Esophagus squamous epithelium (tissue), 5 donors: ENCODE measurements around the gene ANKRD23. TPM values are rescaled to one million over a fixed set of nuclear protein-coding genes. Genes with fewer than 3 reads are reported as not detected.
"Not testable (repeated sequence)": the region's sequence is repeated elsewhere in the genome, so short reads cannot be mapped to it uniquely, and the experiment has no call there.

Experiments
- DNase-seq: peaks from one replicate; lab custom pipeline; 2025; lab: John Stamatoyannopoulos, UW
- H3K27ac ChIP-seq, 4 donors: fragments of 200-600 bp; sonication (generic); one replicate each; pipeline ENCODE4 v1.5.1; 2016 to 2019; ENCODE audit warnings: mild to moderate bottlenecking in 1 of 4
- H3K27me3 ChIP-seq, 4 donors: fragments of 200-600 bp; sonication (generic); 1 replicate in 3 of 4; 2 replicates in 1 of 4; pipeline versions ENCODE4 v1.5.1 to v1.6.0; 2017 to 2021; ENCODE audit warnings: antibody characterized with exemption in 1 of 4
- H3K36me3 ChIP-seq, 3 donors: fragments of 200-600 bp; sonication (generic); one replicate each; pipeline ENCODE4 v1.5.1; 2016 to 2019
- H3K4me1 ChIP-seq, 3 donors: fragments of 200-600 bp; sonication (generic); one replicate each; pipeline ENCODE4 v1.5.1; 2017 to 2019
- H3K4me3 ChIP-seq, 4 donors: fragments of 200-600 bp; sonication (generic); 1 replicate in 3 of 4; 2 replicates in 1 of 4; pipeline ENCODE4 v1.5.1; 2016 to 2019; ENCODE audit warnings: mild to moderate bottlenecking in 2 of 4, moderate library complexity in 1 of 4
- H3K9me3 ChIP-seq, 3 donors: fragments of 200-600 bp; sonication (generic); one replicate each; pipeline ENCODE4 v1.5.1; 2016 to 2019
- CTCF ChIP-seq, 6 experiments: fragments of 450-650 bp in 4 of 6; fragments of 200-600 bp in 2 of 6; sonication (generic) in 2 of 6; IDR thresholded peaks; one replicate each; pipeline ENCODE4 v1.5.1; 2016 to 2019; ENCODE audit warnings: antibody characterized with exemption in 6 of 6, mild to moderate bottlenecking in 4 of 6, moderate library complexity in 4 of 6
- POLR2A ChIP-seq, 4 donors: fragments of 450-650 bp; IDR thresholded peaks; one replicate each; pipeline ENCODE4 v1.6.1; 2017; ENCODE audit warnings: antibody characterized with exemption in 4 of 4, mild to moderate bottlenecking in 4 of 4, moderate library complexity in 3 of 4
- WGBS, 2 donors: methylation state at CpG; one replicate each; pipeline ENCODE4 v1.1.5; 2018; 5-methylcytosine and 5-hydroxymethylcytosine counted together
- intact Hi-C: fragments of 100-400 bp; cut with DNase I; formaldehyde crosslinking; loops from one replicate; pipeline ENCODE4 v1.15.0; 2022
- total RNA-seq, 4 donors: library from RNA; depleted of rRNA; stranded (reverse); fragments of >200 nt; gene quantifications; one replicate each; pipeline ENCODE4 v1.1.0, GENCODE V29; 2016
- donor health status: DM: yes; HTN: yes; CAD: no.

The ANKRD23 gene
- 1 to 10 TPM in 3 of 4 donors, under 1 TPM in 1; 1.00 to 3.4 (median 2.1) TPM for total RNA-seq

GRCh38 chr2:96843538-96844268 is at the start of gene ANKRD23:
ANKRD23 (minus strand) TSS chr2:96844021; CDS start chr2:96843992, 29 bp downstream.
- H3K27me3 ChIP-seq: no peaks in the 10 kb centered on the region
- TF ChIP-seq POLR2A (IDR thresholded peaks at IDR 0.05) (no peak), CTCF (IDR thresholded peaks at IDR 0.05) (no peak)
- H3K9me3 ChIP-seq: no peaks in the 10 kb centered on the region
- peaks cover 0 to 48% (median 9%) of the 10 kb centered on the region in 3 donors for H3K36me3 ChIP-seq
- peaks cover 0 to 12% (median 0%) of the 10 kb centered on the region in 3 donors for H3K4me1 ChIP-seq
- no peak within 1 kb of the TSS for H3K27ac ChIP-seq
- no peak within 1 kb of the TSS for H3K4me3 ChIP-seq
- DNase-seq: no peak
- intact Hi-C loops: no loop called here
- 89 to 97% methylated on average over 8 to 10 of the region's 14 CpGs for WGBS, 2 donors

- Histone ChIP-seq H3K36me3 (no peaks in the 10 kb centered on the region), H3K4me3 (no peak overlapping the region), H3K27me3 (no peaks in the 10 kb centered on the region), H3K9me3 (no peaks in the 10 kb centered on the region), H3K27ac (peak overlapping the region in 3 of 4 donors; percentile 25 to 38 (median 34)), H3K4me1 (peaks cover 58 to 97% (median 62%) of the 10 kb centered on the region in 3 donors)
- intact Hi-C loops: no loop called here
- DNase-seq: no peak
- TF ChIP-seq CTCF (IDR thresholded peaks at IDR 0.05) (no peak), POLR2A (IDR thresholded peaks at IDR 0.05) (no peak)
- WGBS, 2 donors: 38 to 74% methylated on average over 4 to 8 of the region's 11 CpGs
Observed at GRCh38 chr2:96891591-96892333, 47.9 kb upstream of the ANKRD23 start.

- TF ChIP-seq POLR2A (IDR thresholded peaks at IDR 0.05) (no peak), CTCF (IDR thresholded peaks at IDR 0.05) (no peak)
- intact Hi-C loops: no loop called here
- no peaks in the 10 kb centered on the region for H3K9me3 ChIP-seq
- H3K27me3 ChIP-seq: no peaks in the 10 kb centered on the region
- WGBS, 2 donors: 60 to 69% methylated on average over 5 to 6 of the region's 6 CpGs
- peaks cover 58 to 97% (median 62%) of the 10 kb centered on the region in 3 donors for H3K4me1 ChIP-seq
- no peak for DNase-seq
- no peaks in the 10 kb centered on the region for H3K36me3 ChIP-seq
- no peak overlapping the region for H3K4me3 ChIP-seq
- peak overlapping the region in 2 of 4 donors; percentile 25 to 38 for H3K27ac ChIP-seq
Observed at GRCh38 chr2:96890726-96891385, 47.0 kb upstream of the ANKRD23 start.

GRCh38 chr2:96890252-96890651 is 46.4 kb upstream of the ANKRD23 start:
- H3K27ac ChIP-seq: peak overlapping the region in 2 of 4 donors; percentile 8 to 9
- DNase-seq: no peak
- intact Hi-C loops: no loop called here
- peaks cover 59 to 97% (median 60%) of the 10 kb centered on the region in 3 donors for H3K4me1 ChIP-seq
- 85 to 86% methylated on average over 7 of the region's 7 CpGs for WGBS, 2 donors
- TF ChIP-seq CTCF (IDR thresholded peaks at IDR 0.05): no peak
- no peak for TF ChIP-seq POLR2A (IDR thresholded peaks at IDR 0.05)
- no peaks in the 10 kb centered on the region for H3K27me3 ChIP-seq
- no peaks in the 10 kb centered on the region for H3K9me3 ChIP-seq
- H3K36me3 ChIP-seq: no peaks in the 10 kb centered on the region
- no peak overlapping the region for H3K4me3 ChIP-seq

- 88 to 91% methylated on average over 5 of the region's 5 CpGs for WGBS, 2 donors
- H3K9me3 ChIP-seq, intact Hi-C loops, H3K36me3 ChIP-seq, H3K27me3 ChIP-seq, H3K4me3 ChIP-seq, DNase-seq: not testable (repeated sequence)
- Histone ChIP-seq H3K27ac (peak overlapping the region in 2 of 4 donors; percentile 84 to 90), H3K4me1 (peaks cover 64 to 98% (median 64%) of the 10 kb centered on the region in 3 donors)
Observed at GRCh38 chr2:96889502-96889901, 45.7 kb upstream of the ANKRD23 start.
